Panc1 (cell line): ENCODE results near the gene WAS. TPM values are rescaled to one million over a fixed set of nuclear protein-coding genes. Genes with fewer than 3 reads are reported as not detected.
"Not testable (repeated sequence)": the region's sequence is repeated elsewhere in the genome, so short reads cannot be mapped to it uniquely, and the experiment has no call there.

Experiments used
- ATAC-seq: fragments of 200-7000 bp; cut with Tn5 transposase; 2 replicates; pipeline ENCODE4 v1.9.1; 2020; ENCODE audit warnings: mild to moderate bottlenecking, moderate library complexity
- BruUV-seq: library from RNA; stranded (reverse); fragments of 400-500 nt; replicated peaks from 2 replicates; lab custom pipeline; 2021; lab: Mats Ljungman, UMichigan
- CTCF ChIA-PET: fragments of 300-600 bp; sonication (Branson Sonifier 250); formaldehyde crosslinking; loops from one replicate; lab custom pipeline; 2022; ENCODE audit warnings: antibody characterized with exemption; lab: Charles Lee
- POLR2A ChIA-PET: fragments of 300-600 bp; sonication (Branson Sonifier 250); formaldehyde crosslinking; loops from one replicate; lab custom pipeline; 2022; ENCODE audit warnings: antibody characterized with exemption; lab: Charles Lee
- DNase-seq: peaks from one replicate; pipeline ENCODE4 v3.0.0-alpha.2; 2010; ENCODE audit warnings: low read depth, low spot score
- H3K27ac ChIP-seq: 2 replicates; pipeline ENCODE4 v1.5.1; 2011; ENCODE audit warnings: mild to moderate bottlenecking, low read length, inconsistent platforms
- H3K27me3 ChIP-seq: fragments of 200-500 bp; sonication (Bioruptor generic); 2 replicates; pipeline ENCODE4 v1.6.0; 2014; ENCODE audit warnings: low read length, inconsistent platforms; ENCODE audit not compliant: control insufficient read depth, insufficient read depth
- H3K36me3 ChIP-seq: fragments of 200-500 bp; sonication (Bioruptor generic); 2 replicates; pipeline ENCODE4 v1.5.1; 2014; ENCODE audit warnings: inconsistent platforms, mild to moderate bottlenecking, low read length, moderate library complexity; ENCODE audit not compliant: control insufficient read depth, insufficient read depth
- H3K4me1 ChIP-seq: 2 replicates; pipeline ENCODE4 v1.5.1; 2011; ENCODE audit warnings: inconsistent platforms, mild to moderate bottlenecking, low read length, moderate library complexity; ENCODE audit not compliant: control insufficient read depth, insufficient read depth
- H3K4me3 ChIP-seq, 2 experiments: 2 replicates each; pipeline ENCODE4 v1.5.1; 2011 to 2012; ENCODE audit warnings: low read depth in 2 of 2, low read length in 2 of 2, mild to moderate bottlenecking in 2 of 2, inconsistent platforms in 1 of 2, moderate library complexity in 1 of 2
- H3K9me3 ChIP-seq: fragments of 200-500 bp; sonication (Bioruptor generic); 2 replicates; pipeline ENCODE4 v1.5.1; 2014; ENCODE audit warnings: low read depth, mild to moderate bottlenecking, inconsistent platforms, low read length, moderate library complexity; ENCODE audit not compliant: control insufficient read depth, insufficient read depth
- POLR2AphosphoS5 ChIP-seq: IDR thresholded peaks from 2 replicates; pipeline ENCODE4 v1.6.1; 2012; ENCODE audit warnings: mild to moderate bottlenecking, low read depth, low read length, moderate library complexity
- SIN3A ChIP-seq: IDR thresholded peaks from 2 replicates; pipeline ENCODE4 v1.6.1; 2012; ENCODE audit warnings: low read depth, mild to moderate bottlenecking, low read length, moderate library complexity, borderline replicate concordance; ENCODE audit not compliant: insufficient read depth
- TCF7L2 ChIP-seq: IDR thresholded peaks from 2 replicates; pipeline ENCODE4 v1.6.1; 2011; ENCODE audit warnings: mild to moderate bottlenecking, low read depth, low read length, inconsistent platforms
- in situ Hi-C: cut with HindIII; loops from 2 replicates; pipeline ENCODE4 v1.10.0; 2016; ENCODE audit warnings: low sequenced_read_pairs, low pct_unique_long_range_greater_than_20kb
- intact Hi-C: fragments of 100-400 bp; cut with micrococcal nuclease; formaldehyde crosslinking; loops from one replicate; pipeline ENCODE4 v1.10.0; 2022; ENCODE audit not compliant: unreplicated experiment
- total RNA-seq: library from RNA; stranded (reverse); gene quantifications from one replicate; pipeline ENCODE4 v1.2.1, GENCODE V29; 2021; ENCODE audit not compliant: unreplicated experiment
- TF ChIP-seq, protein P1 (sequence below): fragments of 450-650 bp; IDR thresholded peaks from 2 replicates; pipeline ENCODE4 v1.5.1; 2017; ENCODE audit warnings: mild to moderate bottlenecking
- TF ChIP-seq, protein P2 (sequence below), 2 experiments: IDR thresholded peaks; 2 replicates each; pipeline ENCODE4 v1.6.1; 2011 to 2012; ENCODE audit warnings: low read depth in 2 of 2, control low read depth in 1 of 2, low read length in 1 of 2, mild to moderate bottlenecking in 1 of 2, moderate library complexity in 1 of 2; ENCODE audit not compliant: insufficient read depth in 1 of 2

WAS gene
- total RNA-seq, 1 experiment from 2014 or later, result 0.82 TPM

DNA sequence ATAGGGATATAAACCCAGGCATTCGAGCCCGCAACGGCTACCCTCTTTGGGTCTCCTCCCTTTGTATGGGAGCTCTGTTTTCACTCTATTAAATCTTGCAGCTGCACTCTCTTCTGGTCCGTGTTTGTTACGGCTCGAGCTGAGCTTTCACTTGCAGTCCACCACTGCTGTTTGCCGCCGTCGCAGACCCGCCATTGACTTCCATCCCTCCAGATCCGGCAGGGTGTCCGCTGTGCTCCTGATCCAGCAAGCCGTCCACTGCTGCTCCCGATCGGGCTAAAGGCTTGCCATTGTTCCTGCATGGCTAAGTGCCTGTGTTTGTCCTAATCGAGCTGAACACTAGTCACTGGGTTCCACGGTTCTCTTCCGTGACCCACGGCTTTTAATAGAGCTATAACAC is 28.9 kb upstream of the WAS start:
- H3K9me3 ChIP-seq, H3K4me1 ChIP-seq, H3K27ac ChIP-seq, DNase-seq, intact Hi-C loops, H3K27me3 ChIP-seq, in situ Hi-C loops, H3K4me3 ChIP-seq, BruUV-seq, H3K36me3 ChIP-seq, ATAC-seq, POLR2A ChIA-PET: not testable (repeated sequence)
- CTCF ChIA-PET, result interaction anchor here (0.6 kb wide), 1 partner anchor 181 kb away, joined by 3 read pairs; the partner anchor contains the start of gene PCSK1N

DNA sequence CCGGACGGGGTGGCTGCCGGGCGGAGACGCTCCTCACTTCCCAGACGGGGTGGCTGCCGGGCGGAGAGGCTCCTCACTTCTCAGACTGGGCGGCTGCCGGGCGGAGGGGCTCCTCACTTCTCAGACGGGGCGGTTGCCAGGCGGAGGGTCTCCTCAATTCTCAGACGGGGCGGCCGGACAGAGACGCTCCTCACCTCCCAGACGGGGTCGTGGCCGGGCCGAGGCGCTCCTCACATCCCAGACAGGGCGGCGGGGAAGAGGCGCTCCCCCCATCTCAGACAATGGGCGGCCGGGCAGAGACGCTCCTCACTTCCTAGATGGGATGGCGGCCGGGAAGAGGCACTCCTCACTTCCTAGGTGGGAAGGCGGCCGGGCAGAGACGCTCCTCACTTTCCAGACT is 23.9 kb upstream of the WAS start:
- H3K27me3 ChIP-seq, H3K9me3 ChIP-seq, H3K27ac ChIP-seq, BruUV-seq, in situ Hi-C loops, intact Hi-C loops, CTCF ChIA-PET, H3K36me3 ChIP-seq, H3K4me1 ChIP-seq, H3K4me3 ChIP-seq, POLR2A ChIA-PET, ATAC-seq, DNase-seq: not testable (repeated sequence)

DNA sequence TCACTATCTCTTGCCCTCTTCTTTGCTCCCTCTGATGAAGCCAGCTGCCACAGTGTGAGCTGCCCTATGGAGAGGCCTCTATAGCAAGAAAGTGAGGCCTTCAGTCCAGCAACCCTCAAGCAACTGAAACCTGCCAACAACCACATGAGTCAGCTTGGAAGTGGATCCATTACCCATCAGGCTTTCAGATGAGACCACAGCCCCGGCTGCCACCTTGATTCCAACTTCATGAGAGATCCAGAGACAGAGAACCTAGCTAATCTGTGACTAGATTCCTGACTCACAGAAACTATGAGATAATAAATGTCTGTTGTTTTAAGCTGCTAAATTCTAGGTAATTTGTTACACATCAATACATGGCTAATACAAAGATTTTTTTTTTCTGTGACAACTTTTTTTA is 20.4 kb upstream of the WAS start:
- Histone ChIP-seq H3K9me3 (no peaks in the 10 kb centered on the region), H3K4me3 (no peak overlapping the region), H3K27me3 (no peaks in the 10 kb centered on the region), H3K36me3 (no peaks in the 10 kb centered on the region), H3K27ac (no peak overlapping the region), H3K4me1 (no peaks in the 10 kb centered on the region)
- no TSS peak for BruUV-seq
- DNase-seq (no peak), ATAC-seq (no peak)
- ChIA-PET POLR2A (interaction anchor here (0.7 kb wide), 1 partner anchor 229 kb away, joined by 4 read pairs; no protein-coding TSS in a partner anchor), CTCF (no interaction called here)
- no peak for TF ChIP-seq POLR2AphosphoS5
- TF ChIP-seq, protein P1, sequence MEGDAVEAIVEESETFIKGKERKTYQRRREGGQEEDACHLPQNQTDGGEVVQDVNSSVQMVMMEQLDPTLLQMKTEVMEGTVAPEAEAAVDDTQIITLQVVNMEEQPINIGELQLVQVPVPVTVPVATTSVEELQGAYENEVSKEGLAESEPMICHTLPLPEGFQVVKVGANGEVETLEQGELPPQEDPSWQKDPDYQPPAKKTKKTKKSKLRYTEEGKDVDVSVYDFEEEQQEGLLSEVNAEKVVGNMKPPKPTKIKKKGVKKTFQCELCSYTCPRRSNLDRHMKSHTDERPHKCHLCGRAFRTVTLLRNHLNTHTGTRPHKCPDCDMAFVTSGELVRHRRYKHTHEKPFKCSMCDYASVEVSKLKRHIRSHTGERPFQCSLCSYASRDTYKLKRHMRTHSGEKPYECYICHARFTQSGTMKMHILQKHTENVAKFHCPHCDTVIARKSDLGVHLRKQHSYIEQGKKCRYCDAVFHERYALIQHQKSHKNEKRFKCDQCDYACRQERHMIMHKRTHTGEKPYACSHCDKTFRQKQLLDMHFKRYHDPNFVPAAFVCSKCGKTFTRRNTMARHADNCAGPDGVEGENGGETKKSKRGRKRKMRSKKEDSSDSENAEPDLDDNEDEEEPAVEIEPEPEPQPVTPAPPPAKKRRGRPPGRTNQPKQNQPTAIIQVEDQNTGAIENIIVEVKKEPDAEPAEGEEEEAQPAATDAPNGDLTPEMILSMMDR, result no peak
- TF ChIP-seq, protein P2, sequence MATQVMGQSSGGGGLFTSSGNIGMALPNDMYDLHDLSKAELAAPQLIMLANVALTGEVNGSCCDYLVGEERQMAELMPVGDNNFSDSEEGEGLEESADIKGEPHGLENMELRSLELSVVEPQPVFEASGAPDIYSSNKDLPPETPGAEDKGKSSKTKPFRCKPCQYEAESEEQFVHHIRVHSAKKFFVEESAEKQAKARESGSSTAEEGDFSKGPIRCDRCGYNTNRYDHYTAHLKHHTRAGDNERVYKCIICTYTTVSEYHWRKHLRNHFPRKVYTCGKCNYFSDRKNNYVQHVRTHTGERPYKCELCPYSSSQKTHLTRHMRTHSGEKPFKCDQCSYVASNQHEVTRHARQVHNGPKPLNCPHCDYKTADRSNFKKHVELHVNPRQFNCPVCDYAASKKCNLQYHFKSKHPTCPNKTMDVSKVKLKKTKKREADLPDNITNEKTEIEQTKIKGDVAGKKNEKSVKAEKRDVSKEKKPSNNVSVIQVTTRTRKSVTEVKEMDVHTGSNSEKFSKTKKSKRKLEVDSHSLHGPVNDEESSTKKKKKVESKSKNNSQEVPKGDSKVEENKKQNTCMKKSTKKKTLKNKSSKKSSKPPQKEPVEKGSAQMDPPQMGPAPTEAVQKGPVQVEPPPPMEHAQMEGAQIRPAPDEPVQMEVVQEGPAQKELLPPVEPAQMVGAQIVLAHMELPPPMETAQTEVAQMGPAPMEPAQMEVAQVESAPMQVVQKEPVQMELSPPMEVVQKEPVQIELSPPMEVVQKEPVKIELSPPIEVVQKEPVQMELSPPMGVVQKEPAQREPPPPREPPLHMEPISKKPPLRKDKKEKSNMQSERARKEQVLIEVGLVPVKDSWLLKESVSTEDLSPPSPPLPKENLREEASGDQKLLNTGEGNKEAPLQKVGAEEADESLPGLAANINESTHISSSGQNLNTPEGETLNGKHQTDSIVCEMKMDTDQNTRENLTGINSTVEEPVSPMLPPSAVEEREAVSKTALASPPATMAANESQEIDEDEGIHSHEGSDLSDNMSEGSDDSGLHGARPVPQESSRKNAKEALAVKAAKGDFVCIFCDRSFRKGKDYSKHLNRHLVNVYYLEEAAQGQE (IDR thresholded peaks at IDR 0.05; ENCODE audit: insufficient read depth in 1 of 2, low read depth in 2 of 2, low read length in 1 of 2), result no peak
- TF ChIP-seq TCF7L2, result no peak
- no peak for TF ChIP-seq SIN3A
- in situ Hi-C loops, result no loop called here
- intact Hi-C loops, result no loop called here
